IMR-90 (cell line): ENCODE data around the gene GPR107. TPM values are rescaled to one million over a fixed set of nuclear protein-coding genes. Genes with fewer than 3 reads are reported as not detected.

ENCODE experiments used
- ATAC-seq: fragments of 200-7000 bp; cut with Tn5 transposase; 2 replicates; pipeline ENCODE4 v1.9.1; 2020; ENCODE audit warnings: low read depth, mild to moderate bottlenecking, moderate library complexity
- BruUV-seq: library from RNA; stranded (reverse); fragments of 400-500 nt; replicated peaks from 2 replicates; lab custom pipeline; 2021; lab: Mats Ljungman, UMichigan
- CTCF ChIA-PET: fragments of 300-600 bp; formaldehyde crosslinking; extraction: SDS; loops from one replicate; lab custom pipeline; 2021; ENCODE audit warnings: antibody characterized with exemption; lab: Yijun Ruan, JAX
- POLR2A ChIA-PET: fragments of 300-600 bp; sonication (Branson Sonifier 250); formaldehyde crosslinking; loops from one replicate; lab custom pipeline; 2022; ENCODE audit warnings: antibody characterized with exemption; ENCODE audit not compliant: unreplicated experiment; lab: Charles Lee
- DNase-seq: peaks from one replicate; pipeline ENCODE4 v3.0.0; 2013
- H2AFZ ChIP-seq: replicated peaks from 2 replicates; pipeline ENCODE3; 2013; ENCODE audit warnings: low read length, mild to moderate bottlenecking; ENCODE audit not compliant: poor library complexity
- H2AK5ac ChIP-seq: 2 replicates; pipeline ENCODE4 v1.6.1; 2013; ENCODE audit warnings: low read depth, low read length, inconsistent platforms
- H2AK9ac ChIP-seq: replicated peaks from 2 replicates; pipeline ENCODE3; 2013; ENCODE audit warnings: mild to moderate bottlenecking, low read depth, low read length, moderate library complexity; ENCODE audit not compliant: poor library complexity
- H2BK120ac ChIP-seq: 2 replicates; pipeline ENCODE4 v1.6.1; 2013; ENCODE audit warnings: low read depth, low read length, inconsistent platforms
- H2BK15ac ChIP-seq: 3 replicates; pipeline ENCODE4 v1.6.1; 2013; ENCODE audit warnings: low read depth, low read length, inconsistent platforms
- H2BK20ac ChIP-seq: 2 replicates; pipeline ENCODE4 v1.6.1; 2013; ENCODE audit warnings: low read depth, mild to moderate bottlenecking, inconsistent platforms, low read length, moderate library complexity
- H2BK5ac ChIP-seq: 2 replicates; pipeline ENCODE4 v1.6.1; 2013; ENCODE audit warnings: mild to moderate bottlenecking, low read depth, low read length, inconsistent platforms; ENCODE audit not compliant: poor library complexity, severe bottlenecking
- H3K14ac ChIP-seq: replicated peaks from 2 replicates; pipeline ENCODE4 v1.6.1; 2013; ENCODE audit warnings: low read depth, low read length, inconsistent platforms
- H3K18ac ChIP-seq: 2 replicates; pipeline ENCODE4 v1.6.1; 2013; ENCODE audit warnings: low read depth, low read length, control low read depth
- H3K23ac ChIP-seq: 2 replicates; pipeline ENCODE4 v1.6.1; 2013; ENCODE audit warnings: low read depth, low read length, inconsistent platforms
- H3K27ac ChIP-seq: 2 replicates; pipeline ENCODE4 v1.5.1; 2013; ENCODE audit warnings: mild to moderate bottlenecking, control low read depth, low read length; ENCODE audit not compliant: insufficient read depth
- H3K27me3 ChIP-seq: 2 replicates; pipeline ENCODE4 v1.6.1; 2013; ENCODE audit warnings: low read length; ENCODE audit not compliant: control insufficient read depth, insufficient read depth
- H3K36me3 ChIP-seq: 2 replicates; pipeline ENCODE4 v1.6.1; 2013; ENCODE audit warnings: low read length, mixed read lengths; ENCODE audit not compliant: control insufficient read depth, insufficient read depth
- H3K4ac ChIP-seq: 2 replicates; pipeline ENCODE4 v1.6.1; 2013; ENCODE audit warnings: low read depth, low read length, inconsistent platforms
- H3K4me1 ChIP-seq: 2 replicates; pipeline ENCODE4 v1.6.1; 2013; ENCODE audit warnings: low read length, mixed read lengths; ENCODE audit not compliant: control insufficient read depth, insufficient read depth
- H3K4me2 ChIP-seq: 2 replicates; pipeline ENCODE4 v1.6.1; 2013; ENCODE audit warnings: low read depth, mild to moderate bottlenecking, control low read depth, low read length, moderate library complexity
- H3K4me3 ChIP-seq: 2 replicates; pipeline ENCODE4 v1.5.1; 2013; ENCODE audit warnings: low read depth, mild to moderate bottlenecking, control low read depth, low read length, moderate library complexity; ENCODE audit not compliant: insufficient read depth
- H3K56ac ChIP-seq: 2 replicates; pipeline ENCODE4 v1.6.1; 2013; ENCODE audit warnings: low read length, inconsistent platforms; ENCODE audit not compliant: insufficient read depth; ENCODE audit errors: extremely low read depth
- H3K79me1 ChIP-seq, 2 experiments: 2 replicates each; pipeline ENCODE4 v1.6.1; 2013; ENCODE audit warnings: low read length in 2 of 2, inconsistent platforms in 1 of 2, low read depth in 1 of 2
- H3K9ac ChIP-seq: 2 replicates; pipeline ENCODE4 v1.6.1; 2013; ENCODE audit warnings: low read depth, low read length, control low read depth
- H3K9me1 ChIP-seq: 2 replicates; pipeline ENCODE4 v1.6.1; 2013; ENCODE audit warnings: low read length, inconsistent platforms; ENCODE audit not compliant: insufficient read depth
- H3K9me3 ChIP-seq: 2 replicates; pipeline ENCODE4 v1.6.1; 2013; ENCODE audit warnings: low read length; ENCODE audit not compliant: control insufficient read depth, insufficient read depth
- H4K20me1 ChIP-seq: 2 replicates; pipeline ENCODE4 v1.6.1; 2013; ENCODE audit warnings: low read length, inconsistent platforms; ENCODE audit not compliant: insufficient read depth
- H4K5ac ChIP-seq: 2 replicates; pipeline ENCODE4 v1.6.1; 2013; ENCODE audit warnings: mild to moderate bottlenecking, low read depth, low read length, control low read depth
- H4K8ac ChIP-seq, 2 experiments: 2 replicates each; pipeline ENCODE4 v1.6.1; 2013; ENCODE audit warnings: low read depth in 2 of 2, low read length in 2 of 2, control low read depth in 1 of 2, inconsistent platforms in 1 of 2
- H4K91ac ChIP-seq: 2 replicates; pipeline ENCODE4 v1.6.1; 2013; ENCODE audit warnings: low read depth, low read length, inconsistent platforms; ENCODE audit not compliant: insufficient read depth
- BHLHE40 ChIP-seq: fragments of 150-350 bp; IDR thresholded peaks from 2 replicates; pipeline ENCODE4 v1.6.1; 2016; ENCODE audit warnings: mild to moderate bottlenecking, low read depth, low read length
- CEBPB ChIP-seq: IDR thresholded peaks from 2 replicates; pipeline ENCODE4 v1.6.1; 2012; ENCODE audit warnings: low read depth, low read length, improper control_type of control experiment
- CHD1 ChIP-seq: IDR thresholded peaks from 2 replicates; pipeline ENCODE4 v1.6.1; 2012; ENCODE audit warnings: low read depth, low read length, improper control_type of control experiment
- CTCF ChIP-seq: conservative IDR thresholded peaks from 2 replicates; pipeline ENCODE4 v1.5.1; 2012; ENCODE audit warnings: mild to moderate bottlenecking, low read depth, low read length, improper control_type of control experiment
- ELK1 ChIP-seq: fragments of 150-350 bp; IDR thresholded peaks from 2 replicates; pipeline ENCODE4 v1.6.1; 2016; ENCODE audit warnings: low read depth, mild to moderate bottlenecking, low read length, moderate library complexity, borderline replicate concordance
- MAFK ChIP-seq: IDR thresholded peaks from 2 replicates; pipeline ENCODE4 v1.6.1; 2012; ENCODE audit warnings: low read depth, low read length, improper control_type of control experiment
- MAZ ChIP-seq: IDR thresholded peaks from 2 replicates; pipeline ENCODE4 v1.6.1; 2012; ENCODE audit warnings: low read depth, mild to moderate bottlenecking, low read length, improper control_type of control experiment, moderate library complexity, borderline replicate concordance
- NFE2L2 ChIP-seq: fragments of 150-350 bp; IDR thresholded peaks from 2 replicates; pipeline ENCODE4 v1.6.1; 2016; ENCODE audit warnings: low read depth, mild to moderate bottlenecking, low read length
- POLR2A ChIP-seq: IDR thresholded peaks from 2 replicates; pipeline ENCODE4 v1.6.1; 2012; ENCODE audit warnings: mild to moderate bottlenecking, low read depth, low read length
- RAD21 ChIP-seq: IDR thresholded peaks from 2 replicates; pipeline ENCODE4 v1.6.1; 2012; ENCODE audit warnings: low read length, improper control_type of control experiment
- RCOR1 ChIP-seq: IDR thresholded peaks from 2 replicates; pipeline ENCODE4 v1.6.1; 2012; ENCODE audit warnings: mild to moderate bottlenecking, low read length, improper control_type of control experiment; ENCODE audit not compliant: insufficient replicate concordance
- RFX5 ChIP-seq: IDR thresholded peaks from 2 replicates; pipeline ENCODE4 v1.8.0; 2012; ENCODE audit warnings: low read depth, mild to moderate bottlenecking, low read length, moderate library complexity
- USF2 ChIP-seq: fragments of 150-350 bp; IDR thresholded peaks from 2 replicates; pipeline ENCODE4 v1.6.1; 2017; ENCODE audit warnings: mild to moderate bottlenecking, antibody characterized with exemption, low read length, low read depth
- WGBS, 2 experiments: methylation state at CpG; one replicate each; pipeline versions ENCODE4 v1.1.5 to v1.1.7; 2013; ENCODE audit warnings: missing lambda C conversion rate in 2 of 2; ENCODE audit not compliant: insufficient read length in 1 of 2; ENCODE audit errors: extremely low coverage in 2 of 2; 5-methylcytosine and 5-hydroxymethylcytosine counted together
- dilution Hi-C: fragments of 300-500 bp; cut with HindIII; formaldehyde crosslinking; loops from one replicate; pipeline ENCODE4 v1.14.3; 2018; ENCODE audit warnings: low sequenced_read_pairs; ENCODE audit not compliant: unreplicated experiment
- in situ Hi-C: fragments of 300-500 bp; cut with MboI; formaldehyde crosslinking; loops from 3 replicates; pipeline ENCODE4 v1.14.3; 2019; ENCODE audit warnings: low sequenced_read_pairs, inconsistent platforms, mixed read lengths
- intact Hi-C: fragments of 100-400 bp; cut with micrococcal nuclease; formaldehyde crosslinking; loops from 2 replicates; pipeline ENCODE4 v1.10.0; 2022
- polyA plus RNA-seq, 3 experiments: library from polyadenylated mRNA; depleted of rRNA; stranded (reverse); fragments of >200 nt; gene quantifications; 2 replicates each; pipeline ENCODE4 v1.2.3, GENCODE V29; 2012; ENCODE audit warnings: low replicate concordance in 1 of 3
- total RNA-seq: library from RNA; depleted of rRNA; stranded (reverse); fragments of >200 nt; gene quantifications from 2 replicates; pipeline ENCODE4 v1.2.3, GENCODE V29; 2012

The GPR107 gene
- total and polyA plus RNA-seq, 2 of the 4 experiments (the other 2 are of a cell fraction): 16.7 to 21.6 TPM

- Histone ChIP-seq H3K9ac (no peak overlapping the region), H3K9me1 (no peaks in the 10 kb centered on the region), H2AK5ac (no peak overlapping the region), H2BK15ac (no peak overlapping the region), H3K79me1 (peaks cover 18 to 58% of the 10 kb centered on the region in 2 experiments), H2AFZ (no peak overlapping the region), H4K20me1 (peaks cover 48% of the 10 kb centered on the region), H3K4ac (no peak overlapping the region), H3K23ac (no peak overlapping the region), H3K4me2 (no peak overlapping the region), H3K56ac (no peak overlapping the region), H2AK9ac (no peak overlapping the region), H3K36me3 (no peaks in the 10 kb centered on the region), H4K91ac (no peak overlapping the region), H3K9me3 (peaks cover 2% of the 10 kb centered on the region; the same call in 1 of the 2 replicates), H3K27ac (no peak overlapping the region), H2BK5ac (no peak overlapping the region), H4K8ac (no peak overlapping the region), H3K4me1 (no peaks in the 10 kb centered on the region; the same call in 1 of the 2 replicates), H3K18ac (no peak overlapping the region), H2BK120ac (no peak overlapping the region), H4K5ac (no peak overlapping the region), H3K4me3 (no peak overlapping the region), H3K14ac (no peak overlapping the region), H2BK20ac (no peak overlapping the region), H3K27me3 (no peaks in the 10 kb centered on the region)
- WGBS, 2 experiments: 80% methylated on average over 2 of the region's 10 CpGs; no CpG with 5 or more reads in 1 of the 2 experiments
- BruUV-seq: no TSS peak
- in situ Hi-C loops: no loop called here
- TF ChIP-seq RCOR1: no peak
- no peak for TF ChIP-seq CTCF
- TF ChIP-seq POLR2A: no peak
- no peak for TF ChIP-seq ELK1
- TF ChIP-seq RAD21: no peak
- TF ChIP-seq BHLHE40: no peak
- no peak for TF ChIP-seq CEBPB
- no peak for TF ChIP-seq RFX5
- TF ChIP-seq MAZ: no peak
- TF ChIP-seq MAFK: no peak
- TF ChIP-seq CHD1: no peak
- no peak for TF ChIP-seq NFE2L2
- no peak for TF ChIP-seq USF2
- DNase-seq (no peak), ATAC-seq (no peak)
- dilution Hi-C loops: no loop called here
- CTCF ChIA-PET: interaction anchor here (0.6 kb wide), 1 partner anchor 11 kb away, joined by 4 read pairs; no protein-coding TSS in a partner anchor
- POLR2A ChIA-PET: no interaction called here
- intact Hi-C loops: loop anchor here (5.0 kb wide), 1 partner anchor 52 kb away; no protein-coding TSS in a partner anchor
These were observed 24.3 kb upstream of the GPR107 start for GRCh38 chr9:130029223-130029973.
